Measurements from ENCODE around the gene GTF2H3.
A peak's percentile ranks its signal among the peaks of the same experiment; 100 is the strongest.

Gene GTF2H3

DNA sequence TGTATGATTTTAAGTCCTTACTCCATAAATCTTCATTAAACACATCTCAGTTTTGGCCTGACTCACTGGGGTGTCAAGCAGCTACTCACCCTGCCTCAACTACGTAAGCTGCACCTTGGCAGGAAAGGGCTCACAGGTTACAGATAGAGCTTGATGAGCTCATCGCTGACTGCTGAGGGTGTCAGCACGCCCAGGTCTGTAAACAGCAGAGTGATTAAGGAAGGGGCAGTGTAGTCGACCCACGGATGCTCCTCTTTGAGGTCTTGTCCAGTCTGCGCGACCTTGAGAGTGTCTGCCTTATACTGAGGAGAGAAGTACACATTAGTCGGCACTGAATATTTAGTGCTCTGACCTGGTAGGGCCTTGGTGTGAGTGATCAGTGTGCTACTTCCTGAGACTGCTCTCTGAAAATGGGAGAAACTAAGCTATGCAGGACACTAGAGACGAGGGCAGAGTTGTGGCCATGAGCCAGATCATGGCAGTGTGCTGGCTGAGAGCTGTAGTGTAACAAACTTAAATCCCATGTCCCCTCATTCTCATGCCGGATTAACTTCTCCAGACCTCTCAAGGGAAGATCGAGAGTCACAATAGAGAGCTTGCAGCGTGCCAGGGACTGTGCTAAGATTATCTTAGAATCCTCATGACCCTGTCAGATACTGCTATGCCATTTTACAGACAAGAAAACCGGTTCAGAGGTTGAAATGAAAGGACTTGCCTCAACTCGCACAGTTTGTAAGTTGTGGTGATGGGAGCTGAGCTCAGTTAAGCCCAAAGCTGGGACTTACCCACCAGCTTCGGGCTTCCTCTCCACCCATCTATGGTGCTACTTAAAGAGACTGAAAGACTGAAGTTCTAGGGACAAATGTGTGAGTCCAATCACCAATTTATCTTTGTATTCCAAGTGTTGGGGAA is 11.8 kb upstream of the GTF2H3 start:
- H3K27me3 ChIP-seq, result no peaks in the 10 kb centered on the region
- no peaks in the 10 kb centered on the region for H3K4me1 ChIP-seq
- no peaks in the 10 kb centered on the region for H3K9me3 ChIP-seq
- peaks cover 88% of the 10 kb centered on the region for H3K36me3 ChIP-seq
- TF ChIP-seq, protein P1, sequence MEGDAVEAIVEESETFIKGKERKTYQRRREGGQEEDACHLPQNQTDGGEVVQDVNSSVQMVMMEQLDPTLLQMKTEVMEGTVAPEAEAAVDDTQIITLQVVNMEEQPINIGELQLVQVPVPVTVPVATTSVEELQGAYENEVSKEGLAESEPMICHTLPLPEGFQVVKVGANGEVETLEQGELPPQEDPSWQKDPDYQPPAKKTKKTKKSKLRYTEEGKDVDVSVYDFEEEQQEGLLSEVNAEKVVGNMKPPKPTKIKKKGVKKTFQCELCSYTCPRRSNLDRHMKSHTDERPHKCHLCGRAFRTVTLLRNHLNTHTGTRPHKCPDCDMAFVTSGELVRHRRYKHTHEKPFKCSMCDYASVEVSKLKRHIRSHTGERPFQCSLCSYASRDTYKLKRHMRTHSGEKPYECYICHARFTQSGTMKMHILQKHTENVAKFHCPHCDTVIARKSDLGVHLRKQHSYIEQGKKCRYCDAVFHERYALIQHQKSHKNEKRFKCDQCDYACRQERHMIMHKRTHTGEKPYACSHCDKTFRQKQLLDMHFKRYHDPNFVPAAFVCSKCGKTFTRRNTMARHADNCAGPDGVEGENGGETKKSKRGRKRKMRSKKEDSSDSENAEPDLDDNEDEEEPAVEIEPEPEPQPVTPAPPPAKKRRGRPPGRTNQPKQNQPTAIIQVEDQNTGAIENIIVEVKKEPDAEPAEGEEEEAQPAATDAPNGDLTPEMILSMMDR (IDR thresholded peaks at IDR 0.05; ENCODE audit: low read depth, low read length), result no peak
- DNase-seq, result no peak
- no peak overlapping the region for H3K4me3 ChIP-seq (ENCODE audit: low read depth, low read length)

DNA sequence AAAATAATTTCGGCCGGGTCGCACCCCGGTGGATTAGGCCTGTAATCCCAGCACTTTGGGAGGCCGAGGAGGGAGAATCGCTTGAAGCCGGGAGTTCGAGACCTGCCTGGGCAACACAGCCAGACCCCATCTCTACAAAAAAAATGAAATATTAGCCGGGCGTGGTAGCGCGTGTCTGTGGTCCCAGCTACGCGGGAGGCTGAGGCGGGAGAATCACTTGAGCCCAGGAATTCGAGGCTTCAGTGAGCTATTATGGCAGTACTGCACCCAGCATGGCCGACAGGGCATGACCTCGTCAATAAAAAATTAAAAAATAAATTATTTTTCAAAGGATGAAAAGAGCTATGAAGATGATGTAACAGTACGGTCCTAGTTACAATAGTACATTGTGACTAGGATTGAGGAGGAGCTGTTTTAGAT is 523 bp downstream of the GTF2H3 start:
- Histone ChIP-seq H3K4me3 (ENCODE audit: low read depth, low read length) (peak overlapping the region; percentile 100), H3K9me3 (no peaks in the 10 kb centered on the region), H3K36me3 (peaks cover 27% of the 10 kb centered on the region), H3K27me3 (no peaks in the 10 kb centered on the region), H3K4me1 (no peaks in the 10 kb centered on the region)
- DNase-seq, result no peak
- TF ChIP-seq, protein P1 (IDR thresholded peaks at IDR 0.05; ENCODE audit: low read depth, low read length), result no peak

DNA sequence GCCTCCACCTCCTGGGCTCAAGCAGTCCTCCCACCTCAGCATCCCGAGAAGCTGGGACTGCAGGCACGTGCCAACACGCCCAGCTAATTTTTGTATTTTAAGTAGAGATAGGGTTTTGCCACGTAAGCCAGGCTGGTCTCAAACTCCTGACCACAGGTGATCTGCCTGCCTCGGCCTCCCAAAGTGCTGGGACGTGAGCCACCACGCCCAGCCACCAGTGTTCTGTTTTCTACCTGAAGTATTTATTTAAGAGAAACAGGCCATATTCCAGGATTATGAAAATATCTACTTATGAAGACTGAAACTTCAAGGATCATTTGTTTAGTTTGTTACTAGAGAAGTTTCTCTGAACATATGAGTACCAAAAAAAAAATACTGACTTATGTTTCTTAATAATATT is 10.3 kb downstream of the GTF2H3 start:
- H3K4me3 ChIP-seq (ENCODE audit: low read depth, low read length), result no peak overlapping the region
- no peak for DNase-seq
- peaks cover 41% of the 10 kb centered on the region for H3K36me3 ChIP-seq

DNA sequence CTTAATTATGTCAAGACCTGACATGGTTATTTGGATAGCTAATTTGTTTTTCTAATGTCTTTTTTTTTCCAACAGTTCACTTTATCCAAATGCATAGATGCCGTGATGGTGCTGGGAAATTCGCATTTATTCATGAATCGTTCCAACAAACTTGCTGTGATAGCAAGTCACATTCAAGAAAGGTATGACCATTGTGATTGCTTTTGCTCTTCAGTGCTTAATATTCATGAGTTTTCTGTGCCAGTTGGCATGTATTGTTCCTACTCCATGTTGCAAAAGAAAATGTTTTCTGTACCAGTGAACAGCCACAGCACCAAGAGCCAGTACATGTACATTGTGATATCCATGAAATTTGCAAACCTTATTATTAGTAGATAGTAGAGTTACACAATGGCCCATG is 11.8 kb downstream of the GTF2H3 start:
- TF ChIP-seq, protein P1 (IDR thresholded peaks at IDR 0.05; ENCODE audit: low read depth, low read length), result no peak

More for the DNA sequence above, 10.3 kb downstream of the GTF2H3 start:
- Histone ChIP-seq H3K4me1 (no peaks in the 10 kb centered on the region), H3K27me3 (no peaks in the 10 kb centered on the region), H3K9me3 (no peaks in the 10 kb centered on the region)
- TF ChIP-seq, protein P1 (IDR thresholded peaks at IDR 0.05; ENCODE audit: low read depth, low read length), result no peak

DNA sequence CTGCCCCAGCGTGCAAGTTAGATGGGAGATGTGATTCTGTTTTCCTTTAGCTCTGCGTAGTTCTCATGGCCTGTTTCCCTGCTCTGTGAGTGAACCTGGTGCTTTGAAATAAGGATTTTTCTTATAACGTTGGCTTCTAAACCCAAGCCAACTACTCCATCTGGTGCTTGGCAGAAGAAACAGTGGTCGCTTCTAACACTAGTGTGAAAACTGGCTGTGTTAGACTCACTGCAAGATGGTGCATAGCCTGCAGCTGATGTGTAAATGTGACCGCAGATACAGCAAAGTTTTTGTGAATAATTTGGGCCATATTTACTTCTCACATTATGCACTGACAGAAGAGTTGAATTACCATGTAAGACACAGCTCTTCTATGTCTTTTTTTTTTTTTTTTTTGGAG is 12.2 kb downstream of the GTF2H3 start:
- H3K9me3 ChIP-seq, result no peaks in the 10 kb centered on the region
- no peaks in the 10 kb centered on the region for H3K27me3 ChIP-seq
- H3K4me3 ChIP-seq (ENCODE audit: low read depth, low read length), result no peak overlapping the region
- DNase-seq, result no peak
- TF ChIP-seq, protein P1 (IDR thresholded peaks at IDR 0.05; ENCODE audit: low read depth, low read length), result no peak
- peaks cover 51% of the 10 kb centered on the region for H3K36me3 ChIP-seq
- H3K4me1 ChIP-seq, result no peaks in the 10 kb centered on the region

More for the DNA sequence above, 11.8 kb downstream of the GTF2H3 start:
- no peaks in the 10 kb centered on the region for H3K9me3 ChIP-seq
- no peak for DNase-seq
- H3K4me3 ChIP-seq (ENCODE audit: low read depth, low read length), result no peak overlapping the region
- H3K36me3 ChIP-seq, result peaks cover 46% of the 10 kb centered on the region
- H3K27me3 ChIP-seq, result no peaks in the 10 kb centered on the region
- H3K4me1 ChIP-seq, result no peaks in the 10 kb centered on the region

DNA sequence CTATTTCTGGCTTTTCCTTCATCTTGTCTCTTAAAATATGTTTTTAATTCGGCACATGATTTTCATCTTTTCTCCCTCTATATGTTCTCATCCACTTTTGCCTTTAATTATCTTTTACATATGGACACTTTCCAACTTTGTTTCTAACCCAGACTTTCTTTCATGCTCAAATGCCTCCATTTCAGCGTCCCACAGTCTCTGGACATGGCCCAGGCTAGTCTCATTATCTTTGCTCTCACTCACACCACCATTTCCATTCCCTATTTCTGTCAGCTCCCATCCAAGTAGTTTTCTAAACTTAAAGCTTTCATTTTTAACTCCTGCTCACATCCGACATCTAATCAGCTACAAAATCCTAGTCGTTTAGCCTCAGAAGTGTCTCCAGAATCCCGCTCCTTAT is 14.8 kb downstream of the GTF2H3 start:
- no peaks in the 10 kb centered on the region for H3K27me3 ChIP-seq
- no peak for DNase-seq
- no peak overlapping the region for H3K4me3 ChIP-seq (ENCODE audit: low read depth, low read length)
- TF ChIP-seq, protein P1 (IDR thresholded peaks at IDR 0.05; ENCODE audit: low read depth, low read length), result no peak
- H3K4me1 ChIP-seq, result no peaks in the 10 kb centered on the region
- H3K36me3 ChIP-seq, result peaks cover 59% of the 10 kb centered on the region
- H3K9me3 ChIP-seq, result no peaks in the 10 kb centered on the region

Data from BE2C (cell line).